PC-9 (cell line): Measurements from ENCODE around the gene SPANXB1.
"Not testable (repeated sequence)": the region's sequence is repeated elsewhere in the genome, so short reads cannot be mapped to it uniquely, and the experiment has no call there.

Experiments used
- EZH2 ChIP-seq: fragments of 200-600 bp; sonication (generic); IDR thresholded peaks from 2 replicates; pipeline ENCODE4 v1.8.0; 2017; ENCODE audit warnings: antibody characterized with exemption, low read depth
- TF ChIP-seq, protein P1 (sequence below): fragments of 200-600 bp; sonication (generic); conservative IDR thresholded peaks from 2 replicates; pipeline ENCODE4 v1.6.1; 2017; ENCODE audit warnings: mixed run types, antibody characterized with exemption, mild to moderate bottlenecking, moderate library complexity

GRCh38 chrX:141002568-141002967 lies at the start of gene SPANXB1:
- TF ChIP-seq, protein P1, sequence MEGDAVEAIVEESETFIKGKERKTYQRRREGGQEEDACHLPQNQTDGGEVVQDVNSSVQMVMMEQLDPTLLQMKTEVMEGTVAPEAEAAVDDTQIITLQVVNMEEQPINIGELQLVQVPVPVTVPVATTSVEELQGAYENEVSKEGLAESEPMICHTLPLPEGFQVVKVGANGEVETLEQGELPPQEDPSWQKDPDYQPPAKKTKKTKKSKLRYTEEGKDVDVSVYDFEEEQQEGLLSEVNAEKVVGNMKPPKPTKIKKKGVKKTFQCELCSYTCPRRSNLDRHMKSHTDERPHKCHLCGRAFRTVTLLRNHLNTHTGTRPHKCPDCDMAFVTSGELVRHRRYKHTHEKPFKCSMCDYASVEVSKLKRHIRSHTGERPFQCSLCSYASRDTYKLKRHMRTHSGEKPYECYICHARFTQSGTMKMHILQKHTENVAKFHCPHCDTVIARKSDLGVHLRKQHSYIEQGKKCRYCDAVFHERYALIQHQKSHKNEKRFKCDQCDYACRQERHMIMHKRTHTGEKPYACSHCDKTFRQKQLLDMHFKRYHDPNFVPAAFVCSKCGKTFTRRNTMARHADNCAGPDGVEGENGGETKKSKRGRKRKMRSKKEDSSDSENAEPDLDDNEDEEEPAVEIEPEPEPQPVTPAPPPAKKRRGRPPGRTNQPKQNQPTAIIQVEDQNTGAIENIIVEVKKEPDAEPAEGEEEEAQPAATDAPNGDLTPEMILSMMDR: not testable (repeated sequence)
- not testable (repeated sequence) for TF ChIP-seq EZH2
